Activated CD8-positive, alpha-beta memory T cell treated with anti-CD3 and anti-CD28 coated beads for 48 hours (primary cell): ENCODE data around the gene DEFB124.
"Not testable (repeated sequence)": the region's sequence is repeated elsewhere in the genome, so short reads cannot be mapped to it uniquely, and the experiment has no call there.

Source experiments
- DNase-seq, 3 experiments: peaks; one replicate each; pipeline ENCODE4 v3.0.0-alpha.2; 2020; ENCODE audit warnings: low read depth in 2 of 3, low spot score in 2 of 3

Gene DEFB124, protein sequence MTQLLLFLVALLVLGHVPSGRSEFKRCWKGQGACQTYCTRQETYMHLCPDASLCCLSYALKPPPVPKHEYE

DNA sequence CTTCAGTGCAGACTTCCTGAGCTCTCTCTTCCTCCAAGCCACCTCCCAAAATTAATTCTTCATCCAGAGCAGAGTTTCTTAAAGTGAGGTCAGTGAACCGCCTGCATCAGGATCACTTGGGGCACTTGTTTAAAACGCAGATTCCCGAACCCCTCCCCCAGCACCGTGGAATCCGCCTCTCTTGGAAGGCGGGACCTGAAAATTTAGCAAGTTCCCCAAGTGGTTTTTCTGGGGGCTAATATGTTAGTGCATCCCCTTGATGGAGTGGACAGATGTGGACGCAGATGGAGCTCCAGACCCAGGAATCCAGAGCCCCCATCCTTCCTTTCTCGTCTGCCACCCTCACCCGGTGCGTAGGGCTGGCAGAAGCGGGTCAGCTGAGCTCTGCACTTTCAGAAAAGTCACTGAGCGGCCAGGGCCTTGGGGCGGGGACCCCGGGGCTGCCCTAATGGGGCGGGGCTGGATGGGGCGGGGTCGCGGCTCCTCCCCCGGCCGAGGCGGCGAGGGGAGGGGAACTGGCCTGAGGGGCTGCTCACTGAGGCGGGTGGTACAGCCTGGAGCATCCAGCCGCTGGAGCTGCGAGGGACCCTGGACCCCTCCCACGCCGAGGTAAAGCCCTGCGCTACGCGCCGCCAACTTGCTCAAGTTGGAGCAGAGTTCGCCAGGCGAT, at the start of gene DEFB124, which contains the start of gene REM1:
Gene DEFB124, minus strand, starts transcription at position 370 of the 670 bp plus-strand sequence. CDS start 2,114 bp downstream, outside the sequence.
Gene REM1, plus strand, starts transcription at position 531 of the 670 bp plus-strand sequence. CDS start 1,158 bp downstream, outside the sequence.
- no peak for DNase-seq

DNA sequence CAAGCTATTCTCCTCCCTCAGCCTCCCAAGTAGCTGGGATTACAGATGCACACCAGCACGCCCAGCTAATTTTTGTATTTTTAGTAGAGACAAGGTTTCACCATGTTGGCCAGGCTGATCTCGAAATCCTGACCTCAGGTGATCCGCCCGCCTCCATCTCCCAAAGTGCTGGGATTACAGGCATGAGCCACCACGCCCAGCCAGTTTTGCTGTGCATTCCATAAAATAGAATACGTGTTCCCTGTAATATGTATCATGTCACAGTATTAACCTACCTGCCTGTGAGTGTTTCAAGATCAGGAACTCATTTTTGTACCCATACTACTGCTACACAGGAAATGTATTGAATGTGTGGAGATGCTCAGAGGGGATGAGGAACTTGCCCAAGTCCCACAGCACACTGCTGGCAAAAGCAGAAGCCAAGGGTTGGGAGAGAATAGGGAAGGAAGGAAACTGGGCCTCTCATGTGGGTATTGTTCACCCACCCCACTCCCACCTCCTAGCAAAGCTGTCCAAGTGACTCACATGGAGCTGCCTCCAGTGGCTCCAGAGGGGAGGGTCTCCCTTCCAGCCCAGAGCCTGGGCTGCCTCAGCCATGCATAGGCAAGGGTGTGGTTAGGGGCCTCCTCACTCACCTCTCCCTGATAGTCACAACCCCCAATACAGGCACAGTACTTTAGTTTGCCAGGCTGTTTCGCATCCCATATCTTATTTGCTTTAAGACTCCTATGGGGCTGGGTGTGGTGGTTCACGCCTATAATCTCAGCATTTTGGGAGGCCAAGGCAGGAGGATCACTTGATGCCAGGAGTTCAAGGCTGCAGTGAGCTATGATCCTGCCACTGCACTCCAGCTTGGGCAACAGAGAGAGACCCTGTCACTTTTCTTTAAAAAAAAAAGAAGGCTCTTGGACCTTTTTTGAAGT, 48.7 kb upstream of the DEFB124 start:
- no peak for DNase-seq

DNA sequence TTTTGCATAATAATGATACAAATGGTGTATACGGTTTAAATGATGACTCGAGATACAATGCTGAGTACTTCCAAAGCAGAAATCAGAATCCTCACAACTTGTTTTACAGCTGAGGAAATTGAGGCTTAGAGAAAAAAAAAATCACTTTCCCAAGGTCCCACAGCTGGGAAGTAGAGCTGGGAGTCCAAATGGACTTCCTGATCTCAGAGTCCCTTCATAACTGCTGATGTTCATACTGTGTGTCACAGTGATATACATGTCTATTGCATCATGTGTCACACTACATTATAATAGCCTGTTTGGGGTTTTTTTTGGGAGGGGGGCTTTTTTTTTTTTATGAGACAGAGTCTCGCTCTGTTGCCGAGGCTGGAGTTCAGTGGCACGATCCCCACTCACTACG, 47.8 kb upstream of the DEFB124 start:
- DNase-seq, result no peak

DNA sequence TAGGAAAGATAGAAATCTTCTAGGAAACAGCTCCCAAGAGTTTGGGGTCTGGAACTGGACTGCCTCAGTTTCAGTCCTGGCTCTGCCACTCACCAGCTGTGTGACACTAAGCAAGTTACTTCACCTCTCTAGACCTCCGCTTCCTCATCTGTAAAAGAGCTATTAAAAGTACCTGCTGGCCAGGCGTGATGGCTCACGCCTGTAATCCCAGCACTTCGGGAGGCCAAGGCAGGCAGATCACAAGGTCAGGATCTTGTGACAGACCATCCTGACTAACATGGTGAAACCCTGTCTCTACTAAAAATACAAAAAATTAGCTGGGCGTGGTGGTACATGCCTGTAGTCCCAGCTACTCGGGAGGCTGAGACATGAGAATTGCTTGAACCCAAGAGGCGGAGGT, 46.3 kb upstream of the DEFB124 start:
- DNase-seq, result not testable (repeated sequence)

DNA sequence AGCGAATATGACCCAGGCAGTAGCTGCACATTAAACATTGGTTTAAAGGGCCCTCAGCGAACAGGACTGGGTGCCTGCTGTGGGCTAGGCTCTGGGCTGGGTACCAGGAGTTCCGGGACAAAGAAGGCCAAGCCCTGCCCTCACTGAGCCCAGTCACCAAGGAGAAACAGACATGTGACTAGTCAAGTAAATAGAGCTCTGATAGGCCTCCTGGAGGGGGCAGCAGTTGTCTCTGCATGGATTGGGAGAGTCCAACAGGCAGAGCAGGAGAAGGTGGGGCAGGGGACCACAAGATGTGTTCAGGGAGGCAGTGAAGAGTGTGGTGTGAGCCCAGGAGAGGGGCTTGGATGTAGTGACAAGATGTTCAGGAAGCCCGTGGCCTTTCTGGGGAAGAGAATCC, 42.4 kb upstream of the DEFB124 start:
- no peak for DNase-seq

DNA sequence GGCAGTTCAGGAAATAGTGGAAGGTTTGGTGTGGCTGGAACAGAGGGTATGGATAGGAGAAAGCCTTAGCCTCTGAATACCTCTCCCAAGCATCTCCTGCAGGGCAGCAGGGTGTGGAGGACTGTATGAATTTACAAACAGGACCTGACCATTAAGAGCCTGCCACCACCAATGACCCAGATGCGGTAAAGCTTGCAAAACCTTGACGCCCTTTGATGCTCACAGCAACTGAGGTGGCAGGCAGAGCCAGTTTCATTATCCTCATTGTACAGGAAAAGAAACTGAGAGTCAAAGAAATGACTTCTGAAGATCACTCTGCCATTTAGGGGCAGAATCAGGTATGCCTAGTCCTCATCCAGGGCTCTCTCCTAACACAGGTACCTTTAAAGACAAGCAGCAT, 41.7 kb upstream of the DEFB124 start:
- no peak for DNase-seq

DNA sequence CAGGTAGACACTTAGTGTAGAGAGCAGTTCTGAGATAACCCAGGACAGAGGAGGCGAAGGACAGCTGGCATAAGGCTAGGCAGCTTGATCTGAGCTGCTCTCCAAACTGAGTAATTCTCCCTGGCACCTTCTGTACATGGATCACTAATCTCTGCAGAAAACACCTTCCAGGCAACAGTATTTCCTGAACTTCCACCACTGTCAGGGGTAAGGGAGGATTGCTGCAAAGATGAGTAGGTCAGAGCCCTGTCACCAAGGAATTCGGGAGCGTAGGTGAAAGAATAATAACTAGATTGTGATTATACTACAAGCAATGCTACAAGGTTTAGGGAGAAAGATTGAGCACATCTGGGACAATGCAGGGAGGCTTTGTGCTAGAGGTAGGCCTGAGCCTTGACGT, 41.2 kb upstream of the DEFB124 start:
- DNase-seq, result no peak

DNA sequence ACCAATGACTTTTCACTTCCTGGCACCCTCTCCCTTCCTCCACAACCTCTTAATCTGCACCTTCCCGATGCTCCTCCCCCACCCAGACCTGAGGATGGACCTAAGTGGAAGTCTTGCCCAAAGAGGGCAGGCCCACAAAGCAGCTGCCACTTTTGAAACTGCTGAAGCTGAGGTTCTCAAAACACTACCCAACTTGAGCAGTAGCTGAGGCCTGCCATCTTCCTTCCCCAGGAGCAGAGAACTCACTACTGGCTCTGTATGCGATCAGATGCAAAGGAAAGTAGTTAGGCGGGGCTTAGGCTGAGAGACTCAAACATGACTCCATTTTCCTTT, 40.8 kb upstream of the DEFB124 start:
- DNase-seq, result no peak

DNA sequence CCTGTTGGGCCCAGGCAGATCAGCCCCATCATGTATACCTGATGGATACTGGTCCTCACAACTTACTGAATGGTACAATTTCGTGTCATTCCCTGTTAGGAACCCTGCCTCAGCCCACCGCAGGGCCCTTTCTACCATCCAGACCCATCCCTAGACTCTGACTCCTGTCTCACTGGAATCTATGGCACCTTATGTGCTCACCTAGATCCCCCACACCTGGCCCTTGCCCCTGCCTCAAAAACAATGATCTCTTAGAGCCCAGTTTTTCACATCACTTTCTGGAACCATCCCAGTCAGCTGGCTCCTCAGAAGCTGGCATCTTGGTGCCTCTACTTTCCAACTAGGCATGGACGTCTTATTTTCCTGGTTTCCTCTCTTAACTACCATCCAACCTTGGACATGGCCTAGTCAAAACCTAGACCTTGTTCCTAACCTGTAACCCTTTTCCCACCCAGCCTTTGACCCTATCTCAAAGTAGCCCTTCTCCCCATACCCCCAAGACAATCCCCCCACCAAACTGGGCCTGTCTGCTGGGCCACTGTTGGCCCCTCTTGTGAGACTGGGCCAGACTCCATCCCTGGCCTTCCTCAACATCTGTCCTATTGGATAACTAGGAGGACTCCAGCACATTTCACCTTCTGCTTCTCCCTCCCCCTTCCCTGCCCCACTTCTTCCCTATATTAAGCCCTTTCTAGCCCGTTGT, 40.3 kb upstream of the DEFB124 start:
- no peak for DNase-seq

DNA sequence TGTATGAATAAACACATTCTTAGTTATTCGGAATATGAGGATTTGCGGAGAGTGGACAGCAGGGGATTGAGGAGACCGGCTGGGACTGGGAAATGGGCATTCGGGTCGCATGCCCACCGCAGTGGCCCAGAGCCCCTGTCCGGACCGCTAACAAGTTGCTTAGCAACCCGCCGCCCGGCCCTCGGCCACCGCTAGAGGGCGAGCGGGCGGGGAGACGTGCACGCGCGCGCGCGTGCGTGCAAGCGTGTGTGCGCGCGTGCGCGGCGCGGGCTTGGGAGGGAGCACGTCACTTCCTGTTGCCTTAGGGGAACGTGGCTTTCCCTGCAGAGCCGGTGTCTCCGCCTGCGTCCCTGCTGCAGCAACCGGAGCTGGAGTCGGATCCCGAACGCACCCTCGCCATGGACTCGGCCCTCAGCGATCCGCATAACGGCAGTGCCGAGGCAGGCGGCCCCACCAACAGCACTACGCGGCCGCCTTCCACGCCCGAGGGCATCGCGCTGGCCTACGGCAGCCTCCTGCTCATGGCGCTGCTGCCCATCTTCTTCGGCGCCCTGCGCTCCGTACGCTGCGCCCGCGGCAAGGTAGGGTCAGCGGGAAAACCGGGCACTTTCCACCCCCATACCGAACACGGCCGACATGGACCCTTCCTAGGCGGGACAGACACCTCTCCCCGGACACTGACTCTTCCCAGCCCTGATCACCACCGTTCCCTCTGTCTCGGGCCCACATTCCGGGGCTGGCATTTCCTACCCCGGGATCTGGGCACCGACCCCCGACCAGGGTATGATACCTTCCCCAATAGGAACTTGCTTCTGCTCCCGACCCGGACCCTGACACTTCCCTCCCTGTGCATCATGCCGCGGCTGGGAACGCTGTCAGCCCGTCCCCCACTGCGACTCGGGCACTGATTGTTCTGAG, 39.5 kb upstream of the DEFB124 start, which contains the start of gene HM13:
Gene HM13, plus strand, starts transcription at position 289 of the 918 bp plus-strand sequence. Its CDS starts 110 bp downstream, at position 399.
- peak; percentile 75 to 81 (median 78) for DNase-seq

DNA sequence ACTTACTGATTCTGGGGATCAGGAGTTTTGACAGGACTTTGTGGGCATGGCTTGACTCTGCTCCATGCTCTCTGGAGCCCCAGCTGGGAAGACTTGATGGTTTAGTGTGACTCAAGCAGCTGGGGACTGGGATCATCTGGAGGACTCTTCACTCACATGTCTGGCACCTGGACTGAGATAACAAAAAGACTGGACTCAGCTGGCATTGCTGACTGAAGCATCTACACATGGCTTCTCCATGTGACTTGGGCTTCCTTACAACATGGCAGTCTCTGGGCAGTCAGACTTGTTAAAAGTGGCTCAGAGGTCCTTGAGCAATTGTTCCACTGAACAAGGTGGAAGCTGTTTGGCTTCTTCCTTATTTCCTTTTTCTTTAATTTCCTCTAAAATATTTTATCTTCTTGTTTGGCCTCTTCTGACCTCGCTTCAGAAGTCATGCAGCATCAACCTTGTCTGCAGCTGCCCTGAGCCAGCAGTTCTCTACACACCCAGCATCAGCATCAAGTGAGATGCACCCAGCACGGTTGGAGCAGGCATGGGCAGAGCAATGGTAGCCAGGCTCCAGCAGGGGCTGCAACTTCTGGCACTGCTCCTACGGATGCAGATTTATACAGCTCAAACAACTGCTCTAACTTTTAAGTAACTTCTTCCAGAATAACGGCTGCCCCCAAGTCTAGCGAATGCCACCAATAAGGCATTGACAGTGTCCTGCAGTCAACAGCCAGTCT, 33.8 kb upstream of the DEFB124 start:
- DNase-seq, result no peak

DNA sequence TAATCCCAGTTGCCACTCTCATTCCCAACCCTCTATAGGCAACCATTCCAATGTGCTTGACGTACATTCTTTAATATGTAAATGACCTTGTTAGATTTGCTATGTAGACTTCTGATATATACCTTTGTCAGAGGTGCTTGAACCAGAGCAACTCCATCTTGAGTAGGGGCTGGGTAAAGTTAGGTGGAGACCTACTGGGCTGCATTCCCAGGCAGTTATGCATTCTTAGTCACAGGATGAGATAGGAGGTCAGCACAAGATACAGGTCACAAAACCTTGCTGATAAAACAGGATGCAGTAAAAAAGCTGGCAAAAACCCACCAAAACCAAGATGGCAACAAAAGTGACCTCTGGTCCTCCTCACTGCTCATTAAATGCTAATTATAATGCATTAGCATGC, 31.0 kb upstream of the DEFB124 start:
- DNase-seq, result no peak

DNA sequence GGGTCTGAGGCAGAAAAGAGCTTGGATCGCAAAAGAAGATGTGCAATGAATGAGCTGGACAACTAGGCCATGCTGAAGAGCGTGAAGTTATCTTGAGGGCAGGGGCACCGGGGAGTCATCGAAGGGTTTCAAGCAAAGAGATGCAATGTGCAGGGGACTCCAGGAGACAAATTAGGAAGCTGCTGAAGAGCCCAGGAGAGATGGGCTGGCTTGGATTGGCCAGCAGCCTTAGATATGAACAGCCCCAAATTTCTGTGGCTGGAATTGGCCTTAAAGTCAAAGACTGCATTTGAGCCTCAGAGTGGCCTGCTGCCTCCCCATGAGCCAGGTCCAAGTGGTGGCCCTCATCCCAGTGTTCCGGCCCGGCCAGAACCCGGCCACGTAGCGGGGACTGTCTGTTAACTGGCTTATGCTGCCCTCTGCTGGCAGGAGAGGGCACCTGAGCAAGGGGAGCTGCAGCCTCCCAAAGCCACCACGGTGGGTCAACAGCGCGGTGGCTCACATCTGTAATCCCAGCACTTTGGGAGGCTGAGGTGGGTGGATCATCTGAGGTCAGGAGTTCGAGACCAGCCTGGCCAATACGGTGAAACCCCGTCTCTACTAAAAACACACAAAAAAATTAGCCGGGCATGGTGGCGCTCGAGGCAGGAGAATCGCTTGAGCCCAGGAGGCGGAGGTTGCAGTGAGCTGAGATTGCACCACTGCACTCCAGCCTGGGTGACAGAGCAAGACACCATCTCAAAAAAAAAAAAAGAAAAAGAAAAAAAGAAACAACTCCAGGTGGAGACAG, 28.2 kb upstream of the DEFB124 start:
- DNase-seq, result peak; percentile 46 to 70 (median 63)

DNA sequence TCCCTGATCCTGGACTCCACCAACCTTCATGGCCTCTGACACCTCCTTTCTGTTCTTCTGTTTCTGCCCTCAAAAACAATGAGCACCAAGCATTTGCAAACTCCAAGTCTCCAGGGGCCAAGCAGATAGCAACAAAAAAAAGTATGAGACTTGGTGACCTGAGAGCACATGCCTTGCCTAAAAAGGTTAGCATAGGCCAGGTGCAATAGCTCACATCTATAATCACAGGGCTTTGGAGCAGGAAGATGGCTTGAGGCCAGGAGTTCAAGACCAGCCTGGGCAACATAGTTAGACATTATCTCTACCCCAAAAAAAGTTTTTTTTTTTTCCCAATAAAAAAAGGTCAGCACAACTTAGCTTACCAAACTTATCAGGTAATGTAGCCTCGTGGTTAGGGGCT, 25.6 kb upstream of the DEFB124 start:
- DNase-seq, result no peak

DNA sequence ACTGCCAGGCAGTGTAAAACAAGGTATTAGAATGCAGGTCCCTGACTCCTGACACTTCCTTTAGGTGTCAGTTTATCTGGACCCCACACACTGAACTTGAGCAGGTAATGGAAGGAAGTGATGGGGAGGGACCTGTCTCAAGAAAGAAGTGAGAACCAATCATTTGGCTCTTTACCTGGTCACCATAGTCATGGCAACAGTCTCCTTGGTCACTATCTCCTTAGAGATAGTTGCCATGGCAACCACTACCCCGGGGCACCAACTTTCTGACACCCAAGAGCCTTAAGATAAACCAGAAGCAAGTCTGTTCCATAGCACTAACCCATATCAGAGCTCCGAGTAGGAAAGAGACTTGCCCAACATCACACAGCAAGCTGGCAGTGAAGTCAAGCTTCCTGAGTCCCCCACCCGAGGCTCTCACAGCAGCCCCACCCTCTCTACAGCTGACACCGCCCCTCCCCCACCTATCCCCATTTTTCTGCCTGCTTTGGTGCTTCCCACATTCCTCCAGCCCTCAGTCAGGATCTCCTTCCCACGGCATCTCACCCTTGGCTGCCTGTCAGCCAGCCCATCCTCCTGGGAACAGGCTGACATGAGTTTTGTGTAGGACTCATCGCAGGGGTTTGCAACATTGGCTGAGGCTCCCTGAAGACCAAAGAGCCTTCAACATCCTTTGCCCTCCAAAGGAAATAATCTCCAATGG, 23.1 kb upstream of the DEFB124 start:
- DNase-seq, result no peak

DNA sequence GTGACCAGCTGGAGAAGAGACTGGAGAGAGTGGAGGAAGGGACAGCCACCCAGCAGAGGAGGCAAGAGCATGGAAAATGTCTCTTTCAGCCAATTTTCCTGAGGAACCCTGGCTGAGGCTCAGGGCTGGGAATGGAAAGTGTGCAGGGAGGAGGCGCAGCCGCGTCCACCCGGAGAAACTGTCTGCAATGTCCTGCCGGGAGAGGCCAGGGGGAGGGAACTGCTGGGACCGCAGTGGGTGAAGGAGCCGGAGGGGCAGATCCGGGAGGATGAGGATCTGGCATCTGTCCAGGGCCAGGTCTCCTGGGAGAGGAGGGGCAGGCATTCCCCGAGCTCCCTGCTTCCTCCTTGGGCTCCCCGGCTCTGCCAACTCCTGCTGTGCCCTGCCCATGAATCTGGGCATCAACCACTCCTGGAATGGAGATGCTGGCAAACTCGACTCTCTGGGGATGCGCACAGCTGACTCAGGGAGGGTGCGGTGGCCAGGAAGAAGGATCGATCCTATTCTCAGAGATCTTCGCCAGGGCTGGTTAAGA, 21.9 kb upstream of the DEFB124 start:
- DNase-seq, result no peak

DNA sequence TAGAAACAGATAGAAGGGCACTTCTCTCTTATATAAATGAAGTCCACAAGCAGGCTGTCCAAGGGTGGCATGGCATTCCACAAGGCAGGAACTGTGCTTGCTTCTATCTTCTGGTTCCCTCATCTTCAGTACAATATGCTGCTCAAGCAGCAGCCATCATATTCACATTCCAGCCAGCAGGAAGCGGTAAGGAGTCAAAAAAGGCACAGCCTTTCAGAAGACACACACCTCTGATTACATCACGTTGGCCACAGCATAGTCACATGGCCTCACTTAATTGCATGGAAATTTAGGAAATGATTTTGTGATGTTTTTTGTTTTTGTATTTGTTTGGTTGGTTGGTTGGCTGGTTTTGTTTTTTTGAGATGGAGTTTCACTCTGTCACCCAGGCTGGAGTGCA, 19.2 kb upstream of the DEFB124 start:
- DNase-seq, result no peak

DNA sequence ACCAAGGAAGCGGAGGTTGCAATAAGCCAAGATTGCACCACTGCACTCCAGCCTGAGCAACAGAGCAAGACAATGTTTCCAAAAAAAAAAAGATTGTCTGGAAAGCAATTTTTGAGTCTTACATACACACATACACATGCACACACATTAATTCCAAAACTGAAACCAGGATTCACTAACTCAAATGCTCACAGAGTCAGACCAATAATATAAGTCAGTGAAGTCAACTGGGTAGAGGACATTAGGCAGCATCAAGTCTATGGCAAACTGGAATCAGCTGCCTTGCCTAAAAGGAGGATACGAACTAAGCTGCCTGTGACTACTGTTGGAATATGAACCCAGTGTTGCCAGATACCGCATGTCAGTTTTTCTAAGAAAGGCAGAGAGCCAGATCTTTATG, 15.8 kb upstream of the DEFB124 start:
- no peak for DNase-seq
